OCI-LY1 (cell line): ENCODE data around the gene FRMD1.

ENCODE experiments used
- CTCF ChIP-seq: fragments of 200-600 bp; sonication (generic), shearing (Covaris generic); IDR thresholded peaks from 2 replicates; pipeline ENCODE4 v1.5.1; 2017; ENCODE audit warnings: mild to moderate bottlenecking, antibody characterized with exemption, low read length, moderate library complexity, mixed read lengths
- EZH2 ChIP-seq: fragments of 200-600 bp; sonication (generic), shearing (Covaris generic); IDR thresholded peaks from 2 replicates; pipeline ENCODE4 v1.8.0; 2017; ENCODE audit warnings: borderline replicate concordance, mixed run types, mild to moderate bottlenecking, antibody characterized with exemption, low read length, moderate library complexity, mixed read lengths

- no peak for TF ChIP-seq CTCF
- TF ChIP-seq EZH2: no peak
Measured at GRCh38 chr6:168035098-168035660, 43.8 kb downstream of the FRMD1 start.
